GM12801 (cell line): ENCODE data around the gene CAPN1.

Experiments used
- TF ChIP-seq, protein P1 (sequence below): IDR thresholded peaks from one replicate; pipeline ENCODE4 v1.5.1; 2011; ENCODE audit warnings: control low read depth; ENCODE audit not compliant: insufficient read length; ENCODE audit errors: extremely low read depth

Gene CAPN1

GRCh38 chr11:65182258-65183170, 786 bp downstream of the CAPN1 start:
- TF ChIP-seq, protein P1, sequence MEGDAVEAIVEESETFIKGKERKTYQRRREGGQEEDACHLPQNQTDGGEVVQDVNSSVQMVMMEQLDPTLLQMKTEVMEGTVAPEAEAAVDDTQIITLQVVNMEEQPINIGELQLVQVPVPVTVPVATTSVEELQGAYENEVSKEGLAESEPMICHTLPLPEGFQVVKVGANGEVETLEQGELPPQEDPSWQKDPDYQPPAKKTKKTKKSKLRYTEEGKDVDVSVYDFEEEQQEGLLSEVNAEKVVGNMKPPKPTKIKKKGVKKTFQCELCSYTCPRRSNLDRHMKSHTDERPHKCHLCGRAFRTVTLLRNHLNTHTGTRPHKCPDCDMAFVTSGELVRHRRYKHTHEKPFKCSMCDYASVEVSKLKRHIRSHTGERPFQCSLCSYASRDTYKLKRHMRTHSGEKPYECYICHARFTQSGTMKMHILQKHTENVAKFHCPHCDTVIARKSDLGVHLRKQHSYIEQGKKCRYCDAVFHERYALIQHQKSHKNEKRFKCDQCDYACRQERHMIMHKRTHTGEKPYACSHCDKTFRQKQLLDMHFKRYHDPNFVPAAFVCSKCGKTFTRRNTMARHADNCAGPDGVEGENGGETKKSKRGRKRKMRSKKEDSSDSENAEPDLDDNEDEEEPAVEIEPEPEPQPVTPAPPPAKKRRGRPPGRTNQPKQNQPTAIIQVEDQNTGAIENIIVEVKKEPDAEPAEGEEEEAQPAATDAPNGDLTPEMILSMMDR = no peak

DNA sequence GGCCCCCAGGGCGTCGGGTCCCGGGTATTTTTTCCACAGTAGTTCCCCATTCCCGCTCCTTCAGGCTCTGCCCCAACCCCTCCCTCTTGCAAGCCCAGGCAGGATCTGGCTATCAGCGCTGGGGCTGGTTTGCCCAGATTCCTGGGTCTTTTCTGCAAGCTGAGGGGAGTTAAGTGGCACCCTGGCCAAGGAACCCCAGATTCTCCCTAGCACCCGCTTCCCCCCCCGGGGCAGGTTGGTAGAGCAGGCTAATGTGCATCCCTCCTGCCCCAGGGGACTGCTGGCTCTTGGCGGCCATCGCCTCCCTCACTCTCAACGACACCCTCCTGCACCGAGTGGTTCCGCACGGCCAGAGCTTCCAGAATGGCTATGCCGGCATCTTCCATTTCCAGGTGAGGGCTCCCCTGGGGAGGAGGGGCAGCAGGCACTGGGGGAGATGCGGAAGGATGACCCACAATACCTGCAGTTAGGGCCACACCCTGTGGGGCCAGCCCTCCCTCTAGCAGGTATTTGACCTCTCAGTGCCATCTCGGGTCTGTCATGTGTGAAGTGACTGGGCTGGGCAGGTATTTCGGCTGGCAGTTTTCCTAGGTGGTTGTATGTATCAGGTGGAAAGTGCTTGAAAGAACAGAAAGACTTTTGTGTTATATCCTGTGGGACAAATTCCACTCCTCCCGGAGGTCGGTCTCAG, 1.6 kb downstream of the CAPN1 start:
- TF ChIP-seq, protein P1 = no peak

DNA sequence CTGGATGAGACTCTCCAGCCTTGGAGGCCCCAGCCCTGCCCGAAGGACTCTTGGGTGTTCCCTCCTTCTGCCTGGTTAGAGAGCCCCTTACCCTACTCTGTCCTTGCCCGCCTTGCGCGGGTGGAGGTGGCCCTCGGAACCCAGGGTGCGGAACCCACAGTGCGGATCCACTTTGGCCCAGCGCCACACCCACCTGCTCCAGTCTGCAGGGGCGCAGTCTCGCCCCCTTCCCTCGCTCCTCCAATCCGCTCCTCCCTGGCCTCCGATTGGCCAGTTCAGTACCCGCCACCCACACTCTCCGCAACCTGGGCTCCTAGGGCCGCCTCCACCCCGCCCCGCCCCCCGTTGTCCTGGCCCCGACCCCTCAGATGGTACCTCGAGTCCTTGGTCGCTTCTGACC, 2.4 kb downstream of the CAPN1 start:
- TF ChIP-seq, protein P1 = no peak

DNA sequence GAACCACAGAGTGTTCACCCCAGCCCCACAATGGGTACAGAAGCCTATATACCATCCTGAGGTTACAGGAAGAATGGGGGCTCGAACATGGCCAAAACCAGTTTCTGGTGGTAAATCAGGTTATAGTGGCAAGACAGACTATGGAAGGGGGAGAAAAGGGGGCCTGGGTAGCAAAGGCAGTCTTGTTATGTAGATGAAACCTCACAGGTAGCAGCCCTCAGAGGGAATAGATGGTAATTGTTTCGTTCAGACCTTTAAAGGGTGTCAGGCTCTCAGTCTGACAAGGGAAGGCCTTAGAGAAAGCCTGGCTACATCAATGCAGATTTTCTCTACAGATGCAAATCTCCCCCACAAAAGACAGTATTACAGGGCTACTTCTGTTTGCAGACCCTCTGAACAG, 3.4 kb downstream of the CAPN1 start:
- TF ChIP-seq, protein P1 = no peak

- TF ChIP-seq, protein P1 = no peak
These were observed 4.2 kb downstream of the CAPN1 start for GRCh38 chr11:65185869-65186341.

DNA sequence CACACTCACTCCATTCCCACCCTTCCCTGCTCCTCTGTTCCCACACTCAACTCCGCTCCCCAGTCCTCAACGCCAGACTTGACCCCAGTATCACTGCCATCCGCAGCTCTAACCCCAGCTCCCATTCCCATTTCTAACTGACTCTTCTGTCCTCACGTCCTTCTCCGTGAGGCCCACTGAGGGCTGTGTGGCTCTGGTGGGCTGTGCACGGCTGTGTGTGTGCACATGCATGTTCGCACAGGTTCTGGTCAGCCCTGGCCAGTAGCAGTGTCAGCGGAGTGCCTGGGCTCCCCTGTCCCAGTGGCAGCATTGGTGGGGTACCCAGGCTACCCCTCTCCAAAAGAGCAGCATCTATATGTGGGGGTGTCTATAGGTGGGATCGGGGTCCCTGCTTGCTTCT, 5.0 kb downstream of the CAPN1 start:
- TF ChIP-seq, protein P1 = no peak

GRCh38 chr11:65187146-65187675, 5.5 kb downstream of the CAPN1 start:
- TF ChIP-seq, protein P1 = no peak
